Brain microvascular endothelial cell (primary cell): ENCODE data around the gene OR2H1.
"Not testable (repeated sequence)": the region's sequence is repeated elsewhere in the genome, so short reads cannot be mapped to it uniquely, and the experiment has no call there.

Experiments
- DNase-seq: peaks from one replicate; pipeline ENCODE4 v3.0.0-alpha.2; 2020
- H3K27ac ChIP-seq: fragments of 250-450 bp; sonication (Bioruptor Pico); 2 replicates; pipeline ENCODE4 v1.5.1; 2020; ENCODE audit warnings: mild to moderate bottlenecking, moderate library complexity
- H3K27me3 ChIP-seq: fragments of 250-450 bp; sonication (Bioruptor Pico); replicated peaks from 2 replicates; pipeline ENCODE4 v1.5.1; 2020; ENCODE audit warnings: mild to moderate bottlenecking
- H3K36me3 ChIP-seq: fragments of 250-450 bp; sonication (Bioruptor Pico); replicated peaks from 2 replicates; pipeline ENCODE4 v1.5.1; 2020; ENCODE audit warnings: mild to moderate bottlenecking
- H3K4me3 ChIP-seq: 2 replicates; pipeline ENCODE4 v1.5.1; 2011; ENCODE audit warnings: low read depth, mild to moderate bottlenecking, control low read depth, low read length, moderate library complexity
- CTCF ChIP-seq: IDR thresholded peaks from 2 replicates; pipeline ENCODE4 v1.5.1; 2011; ENCODE audit warnings: low read depth, mild to moderate bottlenecking, moderate library complexity, low read length, control low read depth, inconsistent platforms; ENCODE audit errors: missing control alignments
- in situ Hi-C: cut with HindIII; loops from 2 replicates; pipeline ENCODE4 v1.10.0; 2017; ENCODE audit warnings: low sequenced_read_pairs, low pct_ligation_motif_present

Gene OR2H1

GRCh38 chr6:29426654-29427053 is 30.3 kb upstream of the OR2H1 start:
- TF ChIP-seq CTCF = no peak
- H3K36me3 ChIP-seq = no peaks in the 10 kb centered on the region
- no peaks in the 10 kb centered on the region for H3K27me3 ChIP-seq
- no peak overlapping the region for H3K27ac ChIP-seq
- in situ Hi-C loops = no loop called here
- DNase-seq = no peak
- H3K4me3 ChIP-seq = no peak overlapping the region

DNA sequence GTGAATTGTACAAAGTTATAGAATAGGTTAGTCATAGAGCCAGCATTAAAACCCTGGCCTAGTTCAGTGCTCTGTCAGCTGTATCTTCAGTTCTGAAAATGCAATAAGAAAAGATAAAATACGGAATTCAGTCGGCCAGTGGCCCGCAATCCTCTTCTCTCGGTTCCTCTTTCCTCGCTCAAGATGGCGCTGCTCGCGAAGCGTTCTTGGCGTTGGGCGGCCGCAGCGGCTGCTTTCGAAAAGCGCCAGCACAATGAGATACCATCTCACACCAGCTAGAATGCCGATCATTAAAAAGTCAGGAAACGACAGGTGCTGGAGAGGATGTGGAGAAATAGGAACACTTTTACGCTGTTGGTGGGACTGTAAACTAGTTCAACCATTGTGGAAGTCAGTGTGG is 20.2 kb upstream of the OR2H1 start:
- H3K27me3 ChIP-seq, in situ Hi-C loops, H3K4me3 ChIP-seq, H3K36me3 ChIP-seq, DNase-seq, H3K27ac ChIP-seq: not testable (repeated sequence)

DNA sequence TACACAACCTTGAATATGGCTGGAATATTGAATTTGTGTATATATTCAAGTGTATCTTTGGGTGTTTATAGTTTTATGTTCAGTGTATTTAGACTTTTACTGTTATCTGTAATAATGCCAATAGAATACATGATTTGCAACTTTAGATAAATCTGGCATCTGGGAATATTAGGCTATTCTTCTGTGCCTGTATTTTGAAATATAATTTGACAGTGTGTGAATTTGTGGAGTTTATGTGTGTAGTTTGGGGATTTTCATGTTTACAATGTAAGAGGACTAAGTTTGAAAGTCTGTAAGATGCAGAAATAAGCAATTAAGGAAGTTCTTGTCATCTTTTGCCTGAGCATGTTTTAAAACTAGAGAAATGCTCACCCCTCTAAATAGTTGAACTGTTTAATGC is 17.9 kb upstream of the OR2H1 start, which contains the start of gene OR10C1:
Gene OR10C1, plus strand, starts transcription at position 301 of the 400 bp plus-strand sequence. CDS start 710 bp downstream, outside the sequence.
- Histone ChIP-seq H3K27me3 (no peaks in the 10 kb centered on the region), H3K4me3 (no peak within 1 kb of the TSS), H3K27ac (no peak within 1 kb of the TSS), H3K36me3 (no peaks in the 10 kb centered on the region)
- TF ChIP-seq CTCF = no peak
- no peak for DNase-seq
- in situ Hi-C loops = no loop called here

GRCh38 chr6:29442719-29443118 is 14.2 kb upstream of the OR2H1 start:
- no peak for DNase-seq
- Histone ChIP-seq H3K27ac (no peak overlapping the region), H3K36me3 (no peaks in the 10 kb centered on the region), H3K4me3 (no peak overlapping the region), H3K27me3 (no peaks in the 10 kb centered on the region)
- TF ChIP-seq CTCF = no peak
- in situ Hi-C loops = no loop called here

DNA sequence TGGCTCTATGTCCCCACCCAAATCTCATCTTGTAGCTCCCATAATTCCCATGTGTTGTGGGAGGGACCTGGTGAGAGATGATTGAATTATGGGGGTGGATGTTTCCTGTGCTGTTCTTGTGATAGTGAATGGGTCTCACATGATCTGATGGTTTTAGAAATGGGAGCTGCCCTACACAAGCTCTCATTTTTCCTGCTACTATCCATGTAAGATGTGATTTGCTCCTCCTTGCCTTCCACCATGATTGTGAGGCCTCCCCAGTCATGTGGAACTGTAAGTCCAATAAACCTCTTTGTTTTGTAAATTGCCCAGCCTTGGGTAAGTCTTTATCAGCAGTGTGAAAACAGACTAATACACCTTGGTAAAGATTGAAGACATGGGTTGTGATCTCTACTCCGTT is 12.9 kb upstream of the OR2H1 start:
- DNase-seq, in situ Hi-C loops, H3K27ac ChIP-seq, H3K36me3 ChIP-seq, H3K4me3 ChIP-seq, H3K27me3 ChIP-seq: not testable (repeated sequence)

- in situ Hi-C loops = no loop called here
- peak; percentile 41 for DNase-seq
- TF ChIP-seq CTCF = no peak
- Histone ChIP-seq H3K27ac (no peak overlapping the region), H3K4me3 (no peak overlapping the region), H3K36me3 (no peaks in the 10 kb centered on the region), H3K27me3 (no peaks in the 10 kb centered on the region)
Observed at GRCh38 chr6:29447670-29448069, 9.3 kb upstream of the OR2H1 start.

DNA sequence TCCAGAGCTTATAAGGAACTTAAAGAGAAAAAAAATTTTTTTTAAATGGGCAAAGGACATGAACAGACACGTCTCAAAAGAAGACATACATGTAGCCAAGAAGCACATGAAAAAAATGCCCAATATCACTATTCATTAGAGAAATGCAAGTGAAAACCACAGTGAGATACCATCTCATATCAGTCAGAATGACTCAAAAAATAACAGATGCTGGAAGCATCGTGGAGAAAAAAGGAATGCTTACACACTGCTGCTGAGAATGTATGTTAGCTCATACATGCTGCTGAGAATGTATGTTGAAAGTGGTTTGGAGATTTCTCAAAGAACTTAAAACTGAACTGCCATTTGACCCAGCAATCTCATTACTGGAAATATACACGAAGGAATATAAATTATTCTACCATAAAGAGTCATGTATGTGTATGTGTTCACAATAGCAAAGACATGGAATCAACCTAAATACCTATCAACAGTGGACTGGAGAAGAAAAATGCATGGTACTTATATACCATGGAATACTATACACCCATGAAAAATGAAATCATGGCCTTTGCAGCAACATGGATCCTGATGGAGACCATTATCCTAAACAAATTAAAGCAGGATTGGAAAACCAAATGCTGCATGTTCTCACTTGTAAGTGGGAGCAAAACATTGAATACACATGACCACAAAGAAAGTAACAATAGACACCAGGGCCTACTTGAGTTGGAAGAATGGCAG is 5.3 kb upstream of the OR2H1 start:
- peak; percentile 84 for DNase-seq
- peak overlapping the region; percentile 17 for H3K27ac ChIP-seq
- TF ChIP-seq CTCF = no peak

More for the DNA sequence above, 5.3 kb upstream of the OR2H1 start:
- in situ Hi-C loops = no loop called here
- Histone ChIP-seq H3K4me3 (no peak overlapping the region), H3K27me3 (no peaks in the 10 kb centered on the region), H3K36me3 (no peaks in the 10 kb centered on the region)
